KMS-11 (cell line): ENCODE data around the gene SEC14L2.
A peak's percentile ranks its signal among the peaks of the same experiment; 100 is the strongest.

ENCODE experiments used
- H2AFZ ChIP-seq: fragments of 200-600 bp; sonication (generic); 2 replicates; pipeline ENCODE4 v1.6.1; 2016; ENCODE audit warnings: antibody characterized with exemption, mixed run types, low read depth
- H3K27ac ChIP-seq: fragments of 200-600 bp; sonication (generic); 2 replicates; pipeline ENCODE4 v1.6.1; 2016; ENCODE audit warnings: mild to moderate bottlenecking, mixed run types
- H3K27me3 ChIP-seq: fragments of 200-600 bp; sonication (generic); 2 replicates; pipeline ENCODE4 v1.6.1; 2017; ENCODE audit warnings: mild to moderate bottlenecking, low read depth, mixed run types, moderate library complexity; ENCODE audit not compliant: insufficient read depth
- H3K36me3 ChIP-seq: fragments of 200-600 bp; sonication (generic); 2 replicates; pipeline ENCODE4 v1.6.1; 2017; ENCODE audit warnings: mild to moderate bottlenecking, mixed run types; ENCODE audit not compliant: insufficient read depth
- H3K4me1 ChIP-seq: fragments of 200-600 bp; sonication (generic); 2 replicates; pipeline ENCODE4 v1.6.1; 2016; ENCODE audit warnings: mild to moderate bottlenecking, low read depth, mixed run types; ENCODE audit not compliant: poor library complexity, severe bottlenecking
- H3K4me2 ChIP-seq: fragments of 200-600 bp; sonication (generic); 2 replicates; pipeline ENCODE4 v1.7.0; 2016; ENCODE audit warnings: mild to moderate bottlenecking, mixed run types
- H3K4me3 ChIP-seq: fragments of 200-600 bp; sonication (generic); IDR thresholded peaks from 2 replicates; pipeline ENCODE4 v1.6.1; 2017; ENCODE audit warnings: low read depth, low read length, mixed read lengths; ENCODE audit not compliant: insufficient read depth
- H3K79me2 ChIP-seq: fragments of 200-600 bp; sonication (generic); 2 replicates; pipeline ENCODE4 v1.6.1; 2016; ENCODE audit warnings: low read depth, mixed run types; ENCODE audit not compliant: insufficient read depth
- H3K9ac ChIP-seq: fragments of 200-600 bp; sonication (generic); 2 replicates; pipeline ENCODE4 v1.6.1; 2016; ENCODE audit warnings: mild to moderate bottlenecking, mixed run types
- H4K20me1 ChIP-seq: fragments of 200-600 bp; sonication (generic); 2 replicates; pipeline ENCODE4 v1.6.1; 2016; ENCODE audit warnings: mild to moderate bottlenecking, mixed run types; ENCODE audit not compliant: insufficient read depth
- TF ChIP-seq, protein P1 (sequence below): fragments of 200-600 bp; sonication (generic); conservative IDR thresholded peaks from 2 replicates; pipeline ENCODE4 v1.6.1; 2017; ENCODE audit warnings: low read depth, mild to moderate bottlenecking, antibody characterized with exemption, low read length, moderate library complexity, mixed read lengths

The SEC14L2 gene

GRCh38 chr22:30436196-30436595 is 39.4 kb downstream of the SEC14L2 start:
- Histone ChIP-seq H3K4me3 (no peak overlapping the region), H2AFZ (peak overlapping the region; percentile 84)

DNA sequence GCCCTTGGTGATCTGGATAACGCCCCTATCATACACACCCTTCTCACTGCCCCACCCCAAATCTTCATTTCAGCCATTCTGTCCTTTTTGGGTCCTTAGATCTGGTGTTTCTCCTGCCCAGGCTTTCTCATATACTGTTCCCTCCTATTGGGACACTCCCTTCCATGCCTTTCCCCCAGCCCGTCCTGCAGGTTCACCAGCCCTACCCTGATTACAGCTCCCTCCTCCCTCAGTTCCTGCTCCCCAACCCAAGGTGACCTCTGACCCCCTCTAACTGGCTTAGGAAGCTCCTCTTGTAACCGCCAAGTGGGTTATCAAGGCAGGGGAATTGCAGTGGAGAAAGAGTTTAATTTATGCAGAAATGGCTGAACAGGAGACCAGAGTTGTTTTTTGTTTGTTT is 41.7 kb downstream of the SEC14L2 start:
- H3K4me3 ChIP-seq, result no peak overlapping the region
- no peak overlapping the region for H3K4me2 ChIP-seq
- TF ChIP-seq, protein P1, sequence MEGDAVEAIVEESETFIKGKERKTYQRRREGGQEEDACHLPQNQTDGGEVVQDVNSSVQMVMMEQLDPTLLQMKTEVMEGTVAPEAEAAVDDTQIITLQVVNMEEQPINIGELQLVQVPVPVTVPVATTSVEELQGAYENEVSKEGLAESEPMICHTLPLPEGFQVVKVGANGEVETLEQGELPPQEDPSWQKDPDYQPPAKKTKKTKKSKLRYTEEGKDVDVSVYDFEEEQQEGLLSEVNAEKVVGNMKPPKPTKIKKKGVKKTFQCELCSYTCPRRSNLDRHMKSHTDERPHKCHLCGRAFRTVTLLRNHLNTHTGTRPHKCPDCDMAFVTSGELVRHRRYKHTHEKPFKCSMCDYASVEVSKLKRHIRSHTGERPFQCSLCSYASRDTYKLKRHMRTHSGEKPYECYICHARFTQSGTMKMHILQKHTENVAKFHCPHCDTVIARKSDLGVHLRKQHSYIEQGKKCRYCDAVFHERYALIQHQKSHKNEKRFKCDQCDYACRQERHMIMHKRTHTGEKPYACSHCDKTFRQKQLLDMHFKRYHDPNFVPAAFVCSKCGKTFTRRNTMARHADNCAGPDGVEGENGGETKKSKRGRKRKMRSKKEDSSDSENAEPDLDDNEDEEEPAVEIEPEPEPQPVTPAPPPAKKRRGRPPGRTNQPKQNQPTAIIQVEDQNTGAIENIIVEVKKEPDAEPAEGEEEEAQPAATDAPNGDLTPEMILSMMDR, result no peak
- H3K9ac ChIP-seq, result no peak overlapping the region
- H3K4me1 ChIP-seq, result peaks cover 33% of the 10 kb centered on the region
- no peaks in the 10 kb centered on the region for H4K20me1 ChIP-seq
- H3K27me3 ChIP-seq, result peaks cover 52% of the 10 kb centered on the region
- no peak overlapping the region for H3K27ac ChIP-seq
- no peak overlapping the region for H2AFZ ChIP-seq
- no peaks in the 10 kb centered on the region for H3K36me3 ChIP-seq
- H3K79me2 ChIP-seq, result no peaks in the 10 kb centered on the region

More at GRCh38 chr22:30436196-30436595, 39.4 kb downstream of the SEC14L2 start:
- Histone ChIP-seq H3K79me2 (no peaks in the 10 kb centered on the region), H3K27ac (no peak overlapping the region), H3K4me1 (peaks cover 12% of the 10 kb centered on the region), H3K36me3 (no peaks in the 10 kb centered on the region), H4K20me1 (no peaks in the 10 kb centered on the region), H3K9ac (no peak overlapping the region), H3K27me3 (peaks cover 38% of the 10 kb centered on the region), H3K4me2 (peak overlapping the region; percentile 52; the same call in 1 of the 2 replicates)
- TF ChIP-seq, protein P1, result no peak

DNA sequence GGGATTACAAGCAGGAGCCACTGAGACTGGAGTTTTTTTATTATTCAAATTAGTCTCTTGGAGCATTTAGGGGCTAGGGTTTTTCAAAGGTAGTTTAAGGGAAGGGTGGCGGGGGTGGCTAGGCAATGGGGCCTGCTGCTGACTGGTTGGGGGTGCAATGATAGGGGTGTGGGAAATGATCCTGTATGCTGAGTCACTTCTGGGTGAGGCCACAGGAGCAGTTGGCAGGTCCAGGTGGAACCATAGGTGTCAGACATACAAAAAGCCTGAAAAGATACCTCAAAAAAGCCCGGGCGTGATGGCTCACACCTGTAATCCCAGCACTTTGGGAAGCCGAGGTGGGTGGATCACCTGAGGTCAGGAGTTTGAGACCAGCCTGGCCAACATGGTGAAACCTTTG is 42.4 kb downstream of the SEC14L2 start:
- Histone ChIP-seq H3K4me3 (no peak overlapping the region), H3K4me1 (peaks cover 33% of the 10 kb centered on the region), H3K36me3 (no peaks in the 10 kb centered on the region), H4K20me1 (no peaks in the 10 kb centered on the region), H3K4me2 (no peak overlapping the region), H3K79me2 (no peaks in the 10 kb centered on the region), H2AFZ (no peak overlapping the region), H3K9ac (no peak overlapping the region), H3K27ac (no peak overlapping the region), H3K27me3 (peaks cover 52% of the 10 kb centered on the region)
- TF ChIP-seq, protein P1, result no peak

DNA sequence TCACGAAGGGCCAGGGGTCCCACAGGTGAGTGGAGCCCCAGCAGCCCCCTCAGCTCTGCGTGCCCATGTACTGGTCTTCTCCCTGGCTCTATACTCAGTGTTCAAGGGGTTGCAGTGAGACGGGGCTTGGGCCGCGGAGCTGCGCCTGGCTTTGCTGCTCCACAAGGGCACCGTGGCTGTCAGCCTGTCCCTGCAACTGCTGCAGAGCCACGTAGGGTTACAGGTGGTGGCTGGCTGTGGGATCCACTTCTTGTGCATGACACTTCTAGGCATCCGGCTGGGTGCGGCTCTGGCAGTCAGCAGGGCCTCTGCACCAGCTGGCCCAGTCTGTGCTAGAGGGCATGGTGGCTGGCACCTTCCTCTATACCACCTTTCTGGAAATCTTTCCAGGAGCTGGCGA is 43.0 kb downstream of the SEC14L2 start:
- no peaks in the 10 kb centered on the region for H3K79me2 ChIP-seq
- H3K36me3 ChIP-seq, result no peaks in the 10 kb centered on the region
- TF ChIP-seq, protein P1, result no peak
- no peak overlapping the region for H2AFZ ChIP-seq
- no peak overlapping the region for H3K4me2 ChIP-seq
- no peak overlapping the region for H3K4me3 ChIP-seq
- H3K4me1 ChIP-seq, result peaks cover 37% of the 10 kb centered on the region
- no peak overlapping the region for H3K9ac ChIP-seq
- no peak overlapping the region for H3K27ac ChIP-seq
- no peaks in the 10 kb centered on the region for H4K20me1 ChIP-seq
- H3K27me3 ChIP-seq, result peaks cover 52% of the 10 kb centered on the region

DNA sequence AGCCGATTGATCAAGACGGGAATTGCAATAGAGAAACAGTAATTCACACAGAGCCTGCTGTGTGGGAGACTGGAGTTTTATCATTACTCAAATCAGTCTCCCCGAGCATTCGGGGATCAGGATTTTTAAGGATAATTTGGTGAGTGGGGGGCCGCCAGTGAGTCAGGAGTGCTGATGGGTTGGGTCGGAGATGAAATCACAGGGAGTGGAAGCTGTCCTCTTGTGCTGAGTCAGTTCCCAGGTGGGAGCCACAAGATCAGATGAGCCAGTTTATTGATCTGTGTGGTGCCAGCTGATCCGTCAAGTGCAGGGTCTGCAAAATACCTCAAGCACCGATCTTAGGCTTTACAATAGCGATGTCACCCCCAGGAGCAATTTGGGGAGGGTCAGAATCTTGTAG is 44.3 kb downstream of the SEC14L2 start:
- H3K4me1 ChIP-seq, result peaks cover 35% of the 10 kb centered on the region
- peaks cover 52% of the 10 kb centered on the region for H3K27me3 ChIP-seq
- no peak overlapping the region for H3K27ac ChIP-seq
- no peak overlapping the region for H3K9ac ChIP-seq
- no peaks in the 10 kb centered on the region for H3K36me3 ChIP-seq
- TF ChIP-seq, protein P1, result no peak
- no peak overlapping the region for H3K4me2 ChIP-seq
- H2AFZ ChIP-seq, result no peak overlapping the region
- no peaks in the 10 kb centered on the region for H3K79me2 ChIP-seq
- H4K20me1 ChIP-seq, result no peaks in the 10 kb centered on the region
- no peak overlapping the region for H3K4me3 ChIP-seq
